ENCODE results near the gene KDM2B. TPM values are rescaled to one million over a fixed set of nuclear protein-coding genes. Genes with fewer than 3 reads are reported as not detected.

The KDM2B gene
- total and polyA plus RNA-seq, 4 experiments from 2014 or later, result 7.7 to 101 (median 59.6) TPM

DNA sequence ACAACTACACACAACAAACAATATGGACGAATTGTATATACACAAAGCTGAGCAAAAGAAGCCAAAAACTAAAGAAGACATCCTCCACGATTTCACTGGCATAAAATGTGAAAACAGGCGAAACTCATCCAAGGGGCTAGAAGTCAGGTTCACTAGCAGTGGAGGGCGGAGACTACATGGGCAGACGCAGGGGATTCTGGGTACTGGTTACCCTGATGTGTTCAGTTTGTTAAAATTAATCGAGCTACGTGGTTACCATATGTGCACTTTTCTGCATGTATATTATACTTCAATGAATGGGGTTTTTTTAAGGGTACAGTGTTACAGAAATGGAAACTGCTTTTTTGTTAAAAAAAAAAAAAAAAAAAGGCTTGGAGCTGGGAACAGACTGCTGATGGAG is 12.3 kb downstream of the KDM2B start:
- POLR2A ChIA-PET (ENCODE audit: partially characterized antibody), result interaction anchor here (0.5 to 1.2 kb wide), 5 partner anchors 9 to 1368 kb away, joined by 3 to 4 read pairs (median 3); no protein-coding TSS in a partner anchor
- peaks cover 24 to 36% of the 10 kb centered on the region in 2 donors for H3K36me3 Mint-ChIP-seq
- no peaks in the 10 kb centered on the region for H3K27me3 Mint-ChIP-seq

GRCh38 chr12:121565076-121565475 is 15.7 kb downstream of the KDM2B start:
- CTCF ChIA-PET (ENCODE audit: partially characterized antibody), result interaction anchor here (0.8 to 1.7 kb wide), 4 partner anchors 12 to 73 kb away, joined by 3 to 5 read pairs (median 3); no protein-coding TSS in a partner anchor
- Mint-ChIP-seq H3K9me3 (no peaks in the 10 kb centered on the region), H3K4me1 (peaks cover 4 to 17% (median 12%) of the 10 kb centered on the region in 4 donors), H3K27ac (peak overlapping the region in 2 of 7 donors; percentile 31 to 42), H3K27me3 (no peaks in the 10 kb centered on the region), H3K36me3 (peaks cover 12 to 28% of the 10 kb centered on the region in 2 donors), H3K4me3 (no peak overlapping the region)
- no peak overlapping the region for H3K27ac ChIP-seq (ENCODE audit: low read depth, low read length)
- DNase-seq, result no peak
- H3K27me3 ChIP-seq (ENCODE audit: insufficient read depth, low read length), result no peaks in the 10 kb centered on the region
- intact Hi-C loops (cut with micrococcal nuclease), result no loop called here
- H3K9me3 ChIP-seq (ENCODE audit: control insufficient read depth in 1 of 2, low read length in 2 of 2), result no peaks in the 10 kb centered on the region
- peaks cover 4% of the 10 kb centered on the region for H3K4me1 ChIP-seq (ENCODE audit: insufficient read depth, low read length)
- peaks cover 3% of the 10 kb centered on the region for H3K36me3 ChIP-seq (ENCODE audit: insufficient read depth, low read length)
- POLR2A ChIA-PET (ENCODE audit: partially characterized antibody), result interaction anchor here (1.2 to 2.7 kb wide), 2 partner anchors 15 to 62 kb away, joined by 3 to 9 read pairs; partner anchors contain the start of gene ORAI1
- H3K4me3 ChIP-seq (ENCODE audit: low read length in 2 of 2), result no peak overlapping the region

More for the DNA sequence above, 12.3 kb downstream of the KDM2B start:
- H3K9me3 ChIP-seq (ENCODE audit: control insufficient read depth in 1 of 2, low read length in 2 of 2), result no peaks in the 10 kb centered on the region
- no peak overlapping the region for H3K4me3 ChIP-seq (ENCODE audit: low read length in 2 of 2)
- CTCF ChIA-PET (ENCODE audit: partially characterized antibody), result interaction anchor here (0.6 to 1.7 kb wide), 3 partner anchors 15 to 100 kb away, joined by 3 to 7 read pairs (median 5); partner anchors contain the start of gene MORN3
- Mint-ChIP-seq H3K27ac (peak overlapping the region in 1 of 7 donors; percentile 58), H3K4me3 (no peak overlapping the region), H3K4me1 (peaks cover 14 to 22% (median 19%) of the 10 kb centered on the region in 4 donors), H3K9me3 (no peaks in the 10 kb centered on the region)
- H3K27me3 ChIP-seq (ENCODE audit: insufficient read depth, low read length), result no peaks in the 10 kb centered on the region
- intact Hi-C loops (cut with micrococcal nuclease), result no loop called here
- H3K36me3 ChIP-seq (ENCODE audit: insufficient read depth, low read length), result peaks cover 4% of the 10 kb centered on the region
- peaks cover 4% of the 10 kb centered on the region for H3K4me1 ChIP-seq (ENCODE audit: insufficient read depth, low read length)
- H3K27ac ChIP-seq (ENCODE audit: low read depth, low read length), result no peak overlapping the region
- no peak for DNase-seq

DNA sequence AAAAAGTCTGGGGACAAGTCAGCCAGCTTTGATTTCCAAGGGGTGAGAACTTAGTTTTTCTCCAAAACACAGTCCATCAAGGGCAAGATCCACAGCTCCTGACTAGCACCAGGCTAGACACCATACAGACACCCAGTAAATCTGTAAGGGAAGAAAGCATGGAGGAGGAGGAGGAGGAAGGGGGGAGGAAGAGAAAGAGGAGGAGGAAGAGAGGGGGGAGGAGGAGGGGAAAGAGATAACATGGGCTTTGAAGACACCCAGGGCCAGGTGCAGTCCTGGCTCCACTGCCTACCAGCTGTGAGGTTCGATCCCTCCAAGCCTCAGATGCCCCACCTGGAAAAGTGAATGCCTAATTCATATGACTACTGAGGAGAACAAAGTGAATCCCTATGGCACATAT is 18.3 kb downstream of the KDM2B start:
- ChIA-PET CTCF (ENCODE audit: partially characterized antibody) (interaction anchor here (0.6 to 14.8 kb wide), 5 partner anchors 10 to 909 kb away, joined by 3 to 230 read pairs (median 4); partner anchors contain the start of gene ORAI1), POLR2A (ENCODE audit: partially characterized antibody) (no interaction called here)
- Mint-ChIP-seq H3K27ac (peak overlapping the region in 3 of 7 donors; percentile 12 to 73 (median 65)), H3K27me3 (no peaks in the 10 kb centered on the region), H3K9me3 (no peaks in the 10 kb centered on the region), H3K4me3 (no peak overlapping the region), H3K4me1 (peaks cover 7 to 19% (median 13%) of the 10 kb centered on the region in 4 donors), H3K36me3 (peaks cover 9 to 21% of the 10 kb centered on the region in 2 donors)
- peaks cover 3% of the 10 kb centered on the region for H3K36me3 ChIP-seq (ENCODE audit: insufficient read depth, low read length)
- no peak overlapping the region for H3K27ac ChIP-seq (ENCODE audit: low read depth, low read length)
- H3K27me3 ChIP-seq (ENCODE audit: insufficient read depth, low read length), result no peaks in the 10 kb centered on the region
- no peak for DNase-seq
- no peaks in the 10 kb centered on the region for H3K4me1 ChIP-seq (ENCODE audit: insufficient read depth, low read length)
- H3K9me3 ChIP-seq (ENCODE audit: control insufficient read depth in 1 of 2, low read length in 2 of 2), result no peaks in the 10 kb centered on the region
- intact Hi-C loops (cut with micrococcal nuclease), result no loop called here
- H3K4me3 ChIP-seq (ENCODE audit: low read length in 2 of 2), result no peak overlapping the region

DNA sequence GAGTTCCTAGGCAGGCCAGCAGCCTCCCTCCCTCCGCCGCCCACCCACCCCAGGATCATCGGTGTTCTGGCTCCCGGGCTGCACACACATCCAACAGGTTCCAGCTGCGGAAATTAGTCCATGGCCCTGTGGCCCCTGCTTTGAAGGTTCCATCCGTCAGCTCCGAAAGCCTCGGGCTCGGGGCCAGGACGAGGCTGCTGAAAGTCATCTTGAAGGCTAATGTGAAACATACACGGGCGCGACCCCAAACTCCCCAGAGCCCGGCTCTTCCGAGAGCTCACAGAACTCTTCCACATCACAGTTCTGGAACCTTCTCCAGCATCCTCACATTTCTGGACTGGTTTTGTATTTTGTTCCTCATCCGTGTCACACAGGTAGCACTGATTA is 19.8 kb downstream of the KDM2B start:
- Mint-ChIP-seq H3K36me3 (peaks cover 6 to 20% of the 10 kb centered on the region in 2 donors), H3K27me3 (no peaks in the 10 kb centered on the region), H3K27ac (peak overlapping the region in 1 of 7 donors; percentile 11), H3K9me3 (no peaks in the 10 kb centered on the region), H3K4me3 (no peak overlapping the region), H3K4me1 (peaks cover 7 to 18% (median 12%) of the 10 kb centered on the region in 4 donors)
- H3K27ac ChIP-seq (ENCODE audit: low read depth, low read length), result no peak overlapping the region
- peaks cover 3% of the 10 kb centered on the region for H3K36me3 ChIP-seq (ENCODE audit: insufficient read depth, low read length)
- intact Hi-C loops (cut with micrococcal nuclease), result no loop called here
- no peak overlapping the region for H3K4me3 ChIP-seq (ENCODE audit: low read length in 2 of 2)
- ChIA-PET CTCF (ENCODE audit: partially characterized antibody) (interaction anchor here (2.1 to 14.8 kb wide), 2 partner anchors 8 to 65 kb away, joined by 9 to 230 read pairs; partner anchors contain the start of gene ORAI1), POLR2A (ENCODE audit: partially characterized antibody) (interaction anchor here (0.9 to 1.3 kb wide), 3 partner anchors 66 to 111 kb away, joined by 3 to 4 read pairs (median 3); partner anchors contain the start of genes MORN3 and ORAI1)
- H3K4me1 ChIP-seq (ENCODE audit: insufficient read depth, low read length), result no peaks in the 10 kb centered on the region
- no peaks in the 10 kb centered on the region for H3K27me3 ChIP-seq (ENCODE audit: insufficient read depth, low read length)
- H3K9me3 ChIP-seq (ENCODE audit: control insufficient read depth in 1 of 2, low read length in 2 of 2), result no peaks in the 10 kb centered on the region
- DNase-seq, result no peak

GRCh38 chr12:121560392-121561008 is 20.3 kb downstream of the KDM2B start:
- no peaks in the 10 kb centered on the region for H3K27me3 Mint-ChIP-seq
- DNase-seq, result no peak
- H3K4me3 ChIP-seq (ENCODE audit: low read length in 2 of 2), result no peak overlapping the region
- H3K27ac ChIP-seq (ENCODE audit: low read depth, low read length), result no peak overlapping the region
- H3K9me3 ChIP-seq (ENCODE audit: control insufficient read depth in 1 of 2, low read length in 2 of 2), result no peaks in the 10 kb centered on the region
- H3K4me1 ChIP-seq (ENCODE audit: insufficient read depth, low read length), result no peaks in the 10 kb centered on the region
- no peaks in the 10 kb centered on the region for H3K27me3 ChIP-seq (ENCODE audit: insufficient read depth, low read length)
- no peak overlapping the region for H3K4me3 Mint-ChIP-seq
- ChIA-PET CTCF (ENCODE audit: partially characterized antibody) (interaction anchor here (1.0 to 14.8 kb wide), 2 partner anchors 19 to 65 kb away, joined by 3 to 230 read pairs; partner anchors contain the start of gene ORAI1), POLR2A (ENCODE audit: partially characterized antibody) (interaction anchor here (0.9 to 1.3 kb wide), 3 partner anchors 66 to 111 kb away, joined by 3 to 4 read pairs (median 3); partner anchors contain the start of genes MORN3 and ORAI1)
- peak overlapping the region in 6 of 7 donors; percentile 18 to 72 (median 38) for H3K27ac Mint-ChIP-seq
- H3K36me3 ChIP-seq (ENCODE audit: insufficient read depth, low read length), result peaks cover 3% of the 10 kb centered on the region
- no peaks in the 10 kb centered on the region for H3K9me3 Mint-ChIP-seq
- peaks cover 7 to 18% (median 12%) of the 10 kb centered on the region in 4 donors for H3K4me1 Mint-ChIP-seq
- H3K36me3 Mint-ChIP-seq, result peaks cover 6 to 21% of the 10 kb centered on the region in 2 donors
- intact Hi-C loops (cut with micrococcal nuclease), result no loop called here

GRCh38 chr12:121558956-121559355 is 21.9 kb downstream of the KDM2B start:
- peaks cover 3% of the 10 kb centered on the region for H3K36me3 ChIP-seq (ENCODE audit: insufficient read depth, low read length)
- H3K4me1 ChIP-seq (ENCODE audit: insufficient read depth, low read length), result no peaks in the 10 kb centered on the region
- ChIA-PET CTCF (ENCODE audit: partially characterized antibody) (interaction anchor here (1.6 to 14.8 kb wide), 2 partner anchors 67 to 231 kb away, joined by 3 to 230 read pairs; partner anchors contain the start of gene ORAI1), POLR2A (ENCODE audit: partially characterized antibody) (interaction anchor here (1.0 to 1.4 kb wide), 3 partner anchors 20 to 127 kb away, joined by 3 read pairs; no protein-coding TSS in a partner anchor)
- peaks cover 6 to 17% of the 10 kb centered on the region in 2 donors for H3K36me3 Mint-ChIP-seq
- H3K9me3 Mint-ChIP-seq, result no peaks in the 10 kb centered on the region
- no peak overlapping the region for H3K4me3 ChIP-seq (ENCODE audit: low read length in 2 of 2)
- peak overlapping the region in 1 of 8 donors; percentile 22 for H3K4me3 Mint-ChIP-seq
- DNase-seq, result no peak
- H3K27ac ChIP-seq (ENCODE audit: low read depth, low read length), result no peak overlapping the region
- no peaks in the 10 kb centered on the region for H3K27me3 Mint-ChIP-seq
- peak overlapping the region; percentile 18 to 86 (median 62) for H3K27ac Mint-ChIP-seq
- intact Hi-C loops (cut with micrococcal nuclease), result loop anchor here (5.0 kb wide), 1 partner anchor 33 kb away; no protein-coding TSS in a partner anchor
- no peaks in the 10 kb centered on the region for H3K9me3 ChIP-seq (ENCODE audit: control insufficient read depth in 1 of 2, low read length in 2 of 2)
- H3K4me1 Mint-ChIP-seq, result peaks cover 7 to 18% (median 10%) of the 10 kb centered on the region in 4 donors
- no peaks in the 10 kb centered on the region for H3K27me3 ChIP-seq (ENCODE audit: insufficient read depth, low read length)
